HG02623 (cell line): ENCODE data around the gene ABLIM3.

Experiments
- ATAC-seq: cut with Tn5 transposase; IDR thresholded peaks from one replicate; pipeline ENCODE4 v1.9.1; 2021; ENCODE audit warnings: moderate library complexity; ENCODE audit not compliant: unreplicated experiment

Gene ABLIM3

DNA sequence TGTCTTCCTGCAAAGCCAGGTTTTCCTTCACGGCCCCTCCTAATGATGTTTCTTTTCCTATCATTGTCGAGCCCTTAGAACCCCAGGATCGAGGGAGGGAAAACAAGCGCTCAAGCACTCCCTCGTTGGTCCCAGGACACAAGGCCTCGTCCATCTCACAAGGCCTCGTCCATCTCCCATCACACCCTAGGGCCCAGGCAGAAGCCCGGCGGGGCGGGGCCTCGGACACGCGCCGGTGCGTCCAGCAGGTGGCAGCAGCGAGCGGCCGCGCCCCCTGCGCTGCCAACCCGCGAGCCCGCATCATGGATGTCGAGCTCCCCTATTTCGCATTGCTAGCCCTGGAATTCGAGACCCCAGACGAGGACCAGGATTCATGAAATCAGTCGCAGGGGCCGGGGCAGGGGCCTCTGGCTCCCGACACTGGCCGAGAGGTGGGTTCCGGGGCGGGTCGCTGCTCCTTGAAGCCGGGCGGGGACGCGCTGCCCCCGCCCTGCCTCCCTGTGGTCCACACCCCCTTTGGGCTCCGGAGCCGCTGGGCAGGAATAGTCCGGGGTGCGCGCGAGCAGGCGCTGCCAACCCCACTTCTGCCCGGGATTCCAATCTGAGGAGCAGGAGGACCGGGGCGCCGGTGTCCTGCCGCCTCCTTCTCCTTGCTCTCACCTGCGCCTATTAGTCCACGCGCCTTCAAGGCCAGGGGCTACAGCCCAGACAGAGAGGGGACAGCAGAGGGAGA lies at the start of gene ABLIM3:
Gene ABLIM3 (plus strand): TSS at position 270 of the 733 bp plus-strand sequence. CDS start 603 bp downstream, outside the sequence.
- ATAC-seq: peak; percentile 87

DNA sequence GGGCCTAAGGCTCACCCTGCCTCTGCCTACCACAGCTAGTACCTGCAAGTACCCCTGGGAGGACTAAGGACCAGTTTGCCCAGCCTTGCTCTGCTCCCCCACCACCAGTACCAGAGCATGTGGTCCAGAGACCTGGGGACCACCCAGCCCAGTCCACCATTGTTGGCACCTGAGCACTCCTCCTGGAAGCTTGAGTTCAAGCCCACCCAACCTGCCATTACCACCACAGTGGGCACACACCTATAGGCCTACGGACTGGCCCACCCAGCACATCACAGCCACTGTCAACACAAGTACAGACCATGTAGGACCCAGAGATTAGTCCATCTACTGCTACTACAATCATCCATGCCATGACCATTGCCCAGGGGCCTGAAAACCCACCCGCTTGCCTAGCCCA lies 47.7 kb upstream of the ABLIM3 start:
- ATAC-seq: no peak

DNA sequence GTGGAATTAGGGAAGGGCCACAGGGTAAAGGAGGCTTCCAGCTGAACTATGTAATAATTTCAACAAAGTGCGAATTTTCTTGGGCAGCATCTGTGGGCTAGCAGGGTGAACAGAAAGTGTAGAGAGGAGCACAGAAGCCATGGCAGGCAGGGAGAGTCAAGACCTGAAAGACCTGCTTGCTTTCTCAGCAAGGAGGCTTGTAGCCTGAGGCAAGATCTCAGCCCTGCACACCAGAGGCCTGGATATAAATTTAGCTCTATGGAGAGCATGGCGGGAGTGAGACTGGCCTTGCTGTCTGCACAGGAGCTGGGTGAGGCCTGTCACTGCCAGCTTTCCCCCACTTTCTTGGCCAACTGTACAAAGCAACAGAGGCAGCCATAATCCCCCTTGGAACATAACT lies 46.3 kb upstream of the ABLIM3 start:
- no peak for ATAC-seq

DNA sequence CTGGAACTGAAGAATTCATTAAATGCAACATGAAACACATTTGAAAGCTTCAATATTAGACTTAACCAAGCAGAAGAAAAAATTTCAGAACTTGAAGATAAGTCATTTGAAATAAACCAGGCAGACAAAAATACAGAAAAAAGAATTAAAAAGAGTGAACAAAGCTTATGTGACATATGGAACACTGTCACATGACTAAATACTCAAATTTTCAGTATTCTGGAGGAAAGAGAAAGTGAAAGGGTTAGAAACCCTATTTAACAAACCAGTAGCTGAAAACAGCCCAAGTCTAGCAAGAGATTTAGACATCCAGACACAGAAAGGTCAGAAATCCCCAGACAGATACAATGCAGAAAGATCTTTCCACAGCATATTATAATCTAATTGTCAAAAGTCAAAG lies 41.4 kb upstream of the ABLIM3 start:
- no peak for ATAC-seq

DNA sequence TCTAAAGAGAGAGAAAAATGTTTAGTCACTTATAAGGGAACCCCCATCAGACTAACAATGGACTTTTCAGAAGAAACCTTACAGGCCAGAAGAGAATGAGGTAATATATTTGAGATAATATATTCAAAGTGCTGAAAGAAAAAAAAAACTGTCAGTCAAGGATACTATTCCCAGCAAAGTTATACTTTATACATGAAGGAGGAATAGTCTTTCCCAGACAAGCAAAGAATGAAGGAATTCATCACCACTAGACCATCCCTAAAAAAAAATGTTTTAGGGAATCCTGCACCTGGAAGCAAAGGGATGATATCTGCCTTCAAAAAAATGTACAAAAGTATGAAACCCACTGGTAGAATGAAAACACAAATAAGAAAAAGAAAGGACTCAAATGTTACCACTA lies 41.0 kb upstream of the ABLIM3 start:
- ATAC-seq: no peak

DNA sequence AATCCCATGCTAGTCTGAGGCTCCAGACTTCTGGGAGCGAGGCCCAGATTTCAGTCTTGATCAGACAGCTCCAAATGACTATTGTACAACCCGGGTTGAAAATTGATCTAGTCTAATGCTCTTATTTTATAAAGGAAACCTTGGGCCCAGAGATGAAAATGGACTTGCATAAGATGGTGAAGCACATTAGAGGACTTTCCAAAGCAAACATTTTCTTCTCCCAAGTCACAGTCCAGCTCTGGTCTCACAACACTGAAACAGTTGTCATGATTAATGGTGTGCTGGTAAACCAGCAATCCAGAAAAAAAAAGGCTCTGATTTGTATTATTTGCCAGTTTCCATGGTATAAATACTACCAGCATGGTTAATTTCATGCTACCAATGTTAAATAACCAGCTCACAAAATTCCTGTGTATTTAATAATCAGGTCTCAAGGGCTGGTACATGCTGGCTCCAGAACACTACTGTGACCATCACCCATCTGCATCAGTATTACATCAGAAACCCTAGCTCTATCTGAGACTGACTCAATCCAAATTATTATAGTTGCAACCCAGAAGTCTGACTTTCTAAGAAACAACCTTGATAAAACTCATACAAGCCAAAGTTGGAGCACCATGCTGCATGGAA lies 32.5 kb upstream of the ABLIM3 start:
- ATAC-seq: no peak

- no peak for ATAC-seq
Observed at GRCh38 chr5:149110406-149110805, 30.9 kb upstream of the ABLIM3 start.

GRCh38 chr5:149113669-149114068 lies 27.6 kb upstream of the ABLIM3 start:
- ATAC-seq: no peak

- peak; percentile 64 for ATAC-seq
Observed at GRCh38 chr5:149114403-149115312, 26.6 kb upstream of the ABLIM3 start.

DNA sequence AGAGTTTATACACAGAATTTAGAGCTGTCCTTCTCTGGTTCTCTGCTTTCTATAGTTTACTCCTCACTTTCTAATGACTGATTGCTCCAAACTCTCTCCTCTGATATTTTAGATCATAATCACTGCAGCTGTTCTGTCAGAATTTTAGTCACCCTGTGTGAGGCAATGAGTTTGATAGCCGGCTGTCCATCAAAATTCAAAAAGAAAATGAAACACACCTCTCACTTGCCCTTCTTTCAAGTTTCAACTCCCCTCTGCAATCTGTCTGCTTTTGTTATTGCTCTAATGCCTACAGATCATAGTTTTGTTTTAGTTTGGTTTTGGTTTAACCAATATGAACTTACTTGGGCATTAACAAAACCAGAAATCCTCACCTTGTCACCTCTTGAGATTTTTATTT lies 23.3 kb upstream of the ABLIM3 start:
- peak; percentile 58 for ATAC-seq

DNA sequence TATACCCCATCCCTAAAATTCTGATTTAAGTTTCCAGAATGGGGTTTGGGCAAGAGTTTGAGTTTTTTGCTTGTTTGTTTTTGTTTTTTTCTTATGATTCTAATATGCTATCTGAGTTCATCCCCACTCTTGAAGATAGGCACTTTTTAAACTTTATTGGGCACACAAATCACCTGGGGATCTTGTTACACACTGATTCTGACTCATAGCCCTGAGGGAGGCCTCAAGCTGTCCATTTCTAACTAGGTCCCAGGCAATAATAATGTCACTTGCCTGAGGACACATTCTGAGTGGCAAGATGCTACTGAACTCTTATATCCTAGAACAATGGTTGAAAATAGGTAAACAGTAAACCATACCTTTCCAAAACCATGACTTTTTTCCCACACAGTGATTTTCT lies 22.8 kb upstream of the ABLIM3 start:
- no peak for ATAC-seq

DNA sequence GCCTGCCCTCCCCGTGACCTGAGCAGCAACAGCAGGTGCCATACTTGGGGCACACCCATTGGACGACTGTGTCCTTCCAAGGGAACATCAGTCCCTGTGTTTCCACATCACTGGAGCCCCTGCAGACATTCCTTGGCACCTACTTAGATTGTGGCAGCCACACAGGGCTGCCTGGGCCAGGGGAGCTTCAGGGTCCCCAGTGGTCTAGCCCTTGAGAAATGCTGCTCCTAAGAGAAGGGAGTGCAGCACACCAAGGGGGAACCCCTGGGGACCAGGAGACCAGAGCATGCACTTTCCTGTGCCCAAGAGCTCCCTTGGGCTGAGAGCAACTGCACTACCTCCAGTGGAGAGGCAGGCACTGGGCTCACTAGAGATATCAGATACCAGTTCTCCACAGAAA lies 20.1 kb upstream of the ABLIM3 start:
- no peak for ATAC-seq

DNA sequence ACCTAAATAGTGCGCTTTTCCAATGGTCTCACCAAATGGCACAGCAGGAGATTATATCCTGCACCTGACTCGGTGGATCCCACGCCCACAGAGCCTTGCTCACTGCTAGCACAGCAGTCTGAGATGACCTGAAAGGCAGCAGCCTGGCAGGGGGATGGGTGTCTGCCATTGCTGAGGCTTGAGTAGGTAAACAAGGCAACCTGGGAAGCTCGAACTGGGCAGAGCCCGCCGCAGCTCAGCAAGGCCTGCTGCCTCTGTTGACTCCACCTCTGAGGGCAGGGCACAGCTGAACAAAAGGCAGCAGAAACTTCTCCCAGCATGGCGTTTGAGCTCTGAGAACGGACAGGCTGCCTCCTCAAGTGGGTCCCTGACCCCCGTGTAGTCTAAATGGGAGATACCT lies 18.1 kb upstream of the ABLIM3 start:
- ATAC-seq: no peak

GRCh38 chr5:149125386-149125891 lies 15.9 kb upstream of the ABLIM3 start:
- ATAC-seq: no peak

GRCh38 chr5:149126906-149127305 lies 14.4 kb upstream of the ABLIM3 start:
- ATAC-seq: no peak

DNA sequence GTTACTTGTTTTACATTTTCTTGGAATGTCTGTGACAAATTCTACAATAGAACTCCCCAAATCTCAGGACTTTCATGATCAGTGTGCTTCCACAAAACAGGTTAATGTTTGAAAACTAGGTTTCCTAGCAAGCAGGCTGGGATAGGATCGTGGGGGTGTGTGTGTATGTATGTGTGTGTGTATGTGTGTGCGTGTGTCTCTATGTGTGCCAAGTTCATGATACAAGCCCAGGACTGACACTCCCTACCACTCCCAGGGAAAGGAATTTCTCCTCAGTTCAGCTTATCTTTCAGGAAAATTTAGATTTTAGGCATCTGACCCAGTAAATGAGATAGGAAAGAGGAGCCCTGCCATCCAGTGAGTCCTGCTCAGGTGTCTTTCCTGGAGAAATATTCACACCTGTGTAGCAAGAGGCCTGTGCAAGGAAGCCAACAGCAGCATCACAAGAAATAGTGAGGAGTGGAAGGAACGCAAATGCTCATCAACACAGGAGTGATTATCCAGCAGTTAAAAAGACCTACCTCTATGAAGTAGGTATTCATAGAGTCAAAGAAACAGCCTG lies 13.8 kb upstream of the ABLIM3 start:
- ATAC-seq: no peak

- no peak for ATAC-seq
Observed at GRCh38 chr5:149128023-149128875, 13.0 kb upstream of the ABLIM3 start.

- no peak for ATAC-seq
Observed at GRCh38 chr5:149129181-149129580, 12.1 kb upstream of the ABLIM3 start.

DNA sequence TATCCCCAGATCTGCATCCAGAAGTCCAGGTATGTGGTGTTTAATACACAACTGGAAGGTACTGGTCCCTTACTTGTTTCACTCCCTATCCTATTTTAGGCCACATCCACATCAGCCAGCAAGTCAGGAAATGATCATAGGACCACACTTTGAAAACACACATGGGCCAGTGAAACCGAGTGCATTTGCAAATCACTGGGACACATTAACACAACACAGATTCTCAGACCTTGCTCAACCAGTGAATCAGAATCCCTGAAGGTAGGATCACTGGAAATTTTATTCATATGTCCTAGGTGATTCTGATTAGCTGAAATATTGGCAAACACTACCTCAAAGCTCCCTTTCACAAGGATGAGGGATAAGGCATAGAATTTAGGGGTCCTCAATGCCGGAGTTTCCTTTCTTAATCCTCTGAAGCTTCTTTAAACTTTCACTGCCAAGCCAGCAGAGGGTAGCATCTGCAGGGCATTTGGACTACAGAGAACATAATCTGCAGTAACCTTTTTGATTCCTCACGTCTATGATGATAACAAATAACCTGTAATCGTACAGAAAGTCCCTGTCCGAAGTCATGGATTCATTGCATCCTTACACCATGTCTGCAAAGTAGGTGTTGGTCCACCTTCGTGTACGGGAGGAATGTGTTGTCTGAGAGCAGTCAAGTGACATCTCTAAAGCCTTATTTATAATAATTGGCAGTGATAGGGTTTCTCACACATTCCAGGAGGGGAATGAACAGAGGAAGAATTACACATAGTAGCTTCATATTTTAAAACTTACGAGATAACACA lies 11.0 kb upstream of the ABLIM3 start:
- ATAC-seq: no peak
